ENCODE results near the gene AURKA.

- TF ChIP-seq CTCF (IDR thresholded peaks at IDR 0.05; ENCODE audit: insufficient read depth, low read length, poor library complexity, severe bottlenecking) (no peak), EZH2phosphoT487 (conservative IDR thresholded peaks at IDR 0.05; ENCODE audit: low read length) (no peak)
Measured at GRCh38 chr20:56362833-56363413, 29.1 kb downstream of the AURKA start.

Measured in SU-DHL-6 (cell line).